ENCODE results near the gene PPP2R2D. TPM values are rescaled to one million over a fixed set of nuclear protein-coding genes. Genes with fewer than 3 reads are reported as not detected.

PPP2R2D gene
- total RNA-seq, 1 donor = 33.4 TPM

GRCh38 chr10:131891929-131892805 is 8.6 kb upstream of the PPP2R2D start:
- H3K4me1 ChIP-seq (ENCODE audit: insufficient read depth, low read length) = peaks cover 3% of the 10 kb centered on the region
- no peak overlapping the region for H3K4me3 ChIP-seq (ENCODE audit: low read length)
- no peaks in the 10 kb centered on the region for H3K27me3 ChIP-seq (ENCODE audit: insufficient read depth, low read length)
- no peaks in the 10 kb centered on the region for H3K9me3 ChIP-seq (ENCODE audit: low read depth, low read length)

DNA sequence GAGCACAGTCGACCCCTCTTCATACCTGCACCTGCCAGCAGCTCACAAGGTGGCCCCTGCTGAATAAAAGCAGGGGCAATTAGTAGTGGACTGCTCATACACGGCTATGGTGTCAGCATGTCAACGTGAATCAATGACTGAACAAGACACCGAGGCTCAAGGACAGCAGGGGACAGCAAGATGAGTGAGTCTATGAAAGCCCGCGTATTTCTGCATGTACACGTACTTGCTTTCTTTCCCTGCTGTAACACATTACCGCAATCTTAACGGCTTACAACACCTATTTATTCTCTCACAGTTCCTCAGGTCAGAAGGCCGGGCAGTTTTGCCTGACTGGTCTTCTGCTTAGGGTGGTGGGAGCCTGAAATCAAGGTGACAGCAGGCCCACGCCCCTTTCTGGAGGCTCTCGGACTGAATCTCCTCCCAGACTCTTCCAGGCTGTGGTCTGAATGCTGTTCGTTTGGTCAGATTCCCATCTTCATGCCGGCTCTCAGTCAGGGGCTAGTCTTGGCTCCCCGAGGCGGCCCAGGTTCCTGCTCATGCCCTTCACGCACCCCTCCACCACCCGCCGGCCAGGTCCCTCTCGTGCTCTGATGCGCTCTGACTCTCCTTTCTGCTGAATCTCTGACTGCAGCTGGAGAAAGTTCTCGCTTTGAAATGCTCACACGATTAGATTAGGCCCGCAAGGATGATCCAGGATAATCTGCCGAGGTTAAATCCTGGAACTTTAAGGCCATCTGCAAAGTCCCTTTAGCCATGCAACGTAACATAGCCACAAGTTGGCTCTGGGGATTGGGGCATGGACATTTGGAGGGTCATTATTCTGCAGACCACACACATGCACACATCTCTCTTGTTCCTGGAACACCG is 7.8 kb upstream of the PPP2R2D start:
- Histone ChIP-seq H3K9me3 (ENCODE audit: low read depth, low read length) (no peaks in the 10 kb centered on the region), H3K4me3 (ENCODE audit: low read length) (no peak overlapping the region), H3K27me3 (ENCODE audit: insufficient read depth, low read length) (no peaks in the 10 kb centered on the region), H3K4me1 (ENCODE audit: insufficient read depth, low read length) (peaks cover 10% of the 10 kb centered on the region)

- Histone ChIP-seq H3K9me3 (ENCODE audit: low read depth, low read length) (no peaks in the 10 kb centered on the region), H3K4me3 (ENCODE audit: low read length) (no peak overlapping the region), H3K4me1 (ENCODE audit: insufficient read depth, low read length) (peaks cover 16% of the 10 kb centered on the region), H3K27me3 (ENCODE audit: insufficient read depth, low read length) (no peaks in the 10 kb centered on the region)
Measured at GRCh38 chr10:131895116-131895515, 5.7 kb upstream of the PPP2R2D start.

DNA sequence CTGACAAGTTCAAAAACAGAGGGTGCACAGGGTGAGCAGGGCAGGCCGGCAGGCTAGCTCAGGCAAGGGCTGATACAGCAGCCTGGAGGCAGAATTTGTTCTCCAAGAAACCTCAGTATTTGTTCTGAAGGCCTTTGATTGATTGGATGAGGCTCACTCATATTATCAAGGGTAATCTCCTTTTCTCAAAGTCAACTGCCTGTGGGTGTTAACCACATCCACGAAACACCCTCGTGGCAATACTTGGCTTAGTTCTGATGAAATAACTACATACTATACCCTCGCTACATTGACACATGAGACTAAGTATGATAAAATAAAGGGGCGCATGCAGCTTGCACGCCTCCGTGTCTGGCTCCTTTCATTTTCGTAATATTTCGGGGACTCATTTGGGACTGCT is 4.4 kb upstream of the PPP2R2D start:
- peaks cover 18% of the 10 kb centered on the region for H3K4me1 ChIP-seq (ENCODE audit: insufficient read depth, low read length)
- no peaks in the 10 kb centered on the region for H3K9me3 ChIP-seq (ENCODE audit: low read depth, low read length)
- H3K27me3 ChIP-seq (ENCODE audit: insufficient read depth, low read length) = no peaks in the 10 kb centered on the region
- no peak overlapping the region for H3K4me3 ChIP-seq (ENCODE audit: low read length)

DNA sequence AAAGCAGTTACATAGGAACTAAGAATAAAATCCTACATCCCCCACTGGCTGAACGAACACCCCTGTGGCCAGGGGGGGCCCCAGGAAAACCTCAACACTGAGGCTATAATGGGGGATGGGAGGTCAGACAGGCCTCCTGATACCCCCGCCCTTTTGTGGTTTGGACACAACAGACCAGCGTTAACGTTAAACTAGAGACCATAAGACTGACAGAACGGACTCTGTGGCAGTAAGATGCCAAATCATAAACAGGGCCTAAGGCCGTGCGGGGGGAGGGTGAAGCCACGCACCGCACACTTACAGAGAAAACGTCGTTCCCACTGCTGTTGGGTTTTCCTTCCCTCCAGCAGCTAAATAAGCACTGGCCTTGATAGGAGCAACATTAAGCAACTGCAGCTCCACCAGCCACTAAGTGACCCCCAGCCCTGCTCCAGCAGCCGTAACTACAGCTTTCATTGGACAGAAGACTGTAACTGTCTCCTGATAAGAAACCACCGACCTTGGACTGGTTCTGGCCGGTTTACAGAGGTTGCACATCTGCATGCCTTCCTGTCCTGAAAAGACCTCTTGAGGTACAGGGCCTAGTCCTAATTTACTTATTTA is 3.4 kb upstream of the PPP2R2D start:
- Histone ChIP-seq H3K4me1 (ENCODE audit: insufficient read depth, low read length) (peaks cover 27% of the 10 kb centered on the region), H3K9me3 (ENCODE audit: low read depth, low read length) (no peaks in the 10 kb centered on the region), H3K4me3 (ENCODE audit: low read length) (no peak overlapping the region), H3K27me3 (ENCODE audit: insufficient read depth, low read length) (no peaks in the 10 kb centered on the region)

DNA sequence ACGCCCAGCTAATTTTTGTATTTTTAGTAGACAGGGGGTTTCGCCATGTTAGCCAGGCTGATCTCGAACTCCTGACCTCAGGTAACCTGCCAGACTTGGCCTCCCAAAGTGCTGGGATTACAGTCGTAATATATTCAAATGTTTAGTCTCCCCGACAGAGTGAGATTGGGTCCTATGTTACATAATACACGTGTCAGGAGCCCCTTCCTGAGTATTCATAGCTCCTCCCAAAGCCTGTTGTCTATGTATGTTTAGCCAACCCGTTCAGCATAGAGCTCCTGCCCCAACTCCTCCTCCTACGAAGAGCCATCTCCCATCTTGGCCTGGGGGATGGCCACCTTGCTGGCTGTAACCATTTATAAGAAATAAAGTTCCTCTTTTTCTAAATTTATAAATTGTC is 2.7 kb upstream of the PPP2R2D start:
- H3K27me3 ChIP-seq (ENCODE audit: insufficient read depth, low read length) = no peaks in the 10 kb centered on the region

GRCh38 chr10:131898713-131899112 is 2.1 kb upstream of the PPP2R2D start:
- Histone ChIP-seq H3K4me1 (ENCODE audit: insufficient read depth, low read length) (peaks cover 40% of the 10 kb centered on the region), H3K9me3 (ENCODE audit: low read depth, low read length) (no peaks in the 10 kb centered on the region), H3K4me3 (ENCODE audit: low read length) (no peak overlapping the region), H3K27me3 (ENCODE audit: insufficient read depth, low read length) (no peaks in the 10 kb centered on the region)

More for the DNA sequence above, 2.7 kb upstream of the PPP2R2D start:
- peaks cover 33% of the 10 kb centered on the region for H3K4me1 ChIP-seq (ENCODE audit: insufficient read depth, low read length)
- no peaks in the 10 kb centered on the region for H3K9me3 ChIP-seq (ENCODE audit: low read depth, low read length)
- no peak overlapping the region for H3K4me3 ChIP-seq (ENCODE audit: low read length)

DNA sequence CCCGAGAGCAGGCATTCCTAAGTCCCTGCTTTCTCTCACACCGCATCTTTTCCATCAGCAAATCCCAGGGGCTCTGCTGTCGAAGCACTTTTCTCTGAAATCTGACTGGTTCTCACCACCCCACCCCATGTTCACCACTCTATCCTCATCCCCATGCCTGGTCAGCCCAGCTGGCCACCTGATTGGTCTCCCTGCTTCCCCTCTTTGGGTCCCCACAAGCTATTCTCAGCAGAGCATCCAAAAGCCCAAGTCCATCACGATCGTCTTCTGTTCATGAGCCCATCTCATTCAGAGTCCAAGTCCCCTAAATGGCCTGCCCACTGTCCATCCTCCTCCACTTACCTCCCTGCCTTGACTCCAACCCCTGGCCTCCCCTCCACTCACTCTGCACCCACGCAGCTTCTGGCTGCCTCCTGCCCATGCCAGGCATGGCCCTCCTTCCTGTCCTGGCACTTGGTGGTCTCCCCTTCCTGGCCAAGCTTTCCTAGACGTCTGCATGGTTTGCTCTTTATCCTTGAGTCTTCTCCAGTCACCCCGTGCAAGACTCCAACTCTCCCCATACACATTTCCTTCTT is 1.6 kb upstream of the PPP2R2D start:
- H3K9me3 ChIP-seq (ENCODE audit: low read depth, low read length) = no peaks in the 10 kb centered on the region
- peaks cover 45% of the 10 kb centered on the region for H3K4me1 ChIP-seq (ENCODE audit: insufficient read depth, low read length)
- H3K27me3 ChIP-seq (ENCODE audit: insufficient read depth, low read length) = no peaks in the 10 kb centered on the region
- H3K4me3 ChIP-seq (ENCODE audit: low read length) = no peak overlapping the region

- peaks cover 51% of the 10 kb centered on the region for H3K4me1 ChIP-seq (ENCODE audit: insufficient read depth, low read length)
- H3K27me3 ChIP-seq (ENCODE audit: insufficient read depth, low read length) = no peaks in the 10 kb centered on the region
- H3K4me3 ChIP-seq (ENCODE audit: low read length) = peak overlapping the region; percentile 65
- no peaks in the 10 kb centered on the region for H3K9me3 ChIP-seq (ENCODE audit: low read depth, low read length)
Measured at GRCh38 chr10:131899695-131900349, 986 bp upstream of the PPP2R2D start.

- no peaks in the 10 kb centered on the region for H3K9me3 ChIP-seq (ENCODE audit: low read depth, low read length)
- peaks cover 63% of the 10 kb centered on the region for H3K4me1 ChIP-seq (ENCODE audit: insufficient read depth, low read length)
- no peaks in the 10 kb centered on the region for H3K27me3 ChIP-seq (ENCODE audit: insufficient read depth, low read length)
- H3K4me3 ChIP-seq (ENCODE audit: low read length) = peak overlapping the region; percentile 65
Measured at GRCh38 chr10:131901181-131901829, 497 bp downstream of the PPP2R2D start.

DNA sequence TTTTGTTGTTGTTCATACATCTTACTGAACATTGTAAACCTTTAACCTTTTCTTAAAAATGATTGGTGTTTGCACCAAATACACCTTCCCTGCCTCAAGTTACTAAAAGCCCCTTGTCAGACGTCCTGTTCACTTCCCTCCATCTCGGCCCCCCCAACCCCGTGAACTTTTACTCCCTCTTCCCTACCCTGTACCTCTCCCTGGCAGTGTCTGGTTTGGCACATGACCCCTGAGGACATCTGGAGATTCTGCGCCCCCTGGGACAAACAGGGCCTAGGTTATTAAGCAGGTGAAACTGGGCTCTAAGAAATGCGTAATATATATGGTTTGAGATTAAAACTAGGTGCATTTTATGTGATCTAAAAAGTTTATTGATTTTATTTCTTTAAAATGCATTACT is 1.4 kb downstream of the PPP2R2D start:
- no peaks in the 10 kb centered on the region for H3K9me3 ChIP-seq (ENCODE audit: low read depth, low read length)
- H3K4me1 ChIP-seq (ENCODE audit: insufficient read depth, low read length) = peaks cover 63% of the 10 kb centered on the region
- H3K27me3 ChIP-seq (ENCODE audit: insufficient read depth, low read length) = no peaks in the 10 kb centered on the region
- peak overlapping the region; percentile 65 for H3K4me3 ChIP-seq (ENCODE audit: low read length)

DNA sequence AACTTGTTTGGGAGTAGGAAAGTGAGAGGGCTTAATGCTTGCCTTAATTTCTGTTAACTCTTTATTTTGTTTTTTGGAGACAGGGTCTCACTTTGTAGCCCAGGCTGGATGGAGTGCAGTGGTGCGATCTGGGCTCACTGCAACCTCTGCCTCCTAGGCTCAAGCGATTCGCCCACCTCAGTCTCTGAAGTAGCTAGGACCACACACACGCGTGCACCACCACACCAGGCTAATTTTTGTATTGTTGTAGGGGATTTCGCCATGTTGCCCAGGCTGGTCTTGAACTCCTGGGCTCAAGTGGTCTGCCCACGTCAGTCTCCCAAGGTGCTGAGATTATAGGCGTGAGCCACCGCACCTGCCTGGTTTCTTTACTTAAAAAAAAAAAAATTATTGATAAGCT is 1.9 kb downstream of the PPP2R2D start:
- no peak overlapping the region for H3K4me3 ChIP-seq (ENCODE audit: low read length)
- no peaks in the 10 kb centered on the region for H3K27me3 ChIP-seq (ENCODE audit: insufficient read depth, low read length)
- peaks cover 61% of the 10 kb centered on the region for H3K4me1 ChIP-seq (ENCODE audit: insufficient read depth, low read length)
- no peaks in the 10 kb centered on the region for H3K9me3 ChIP-seq (ENCODE audit: low read depth, low read length)

GRCh38 chr10:131905267-131905571 is 4.4 kb downstream of the PPP2R2D start:
- no peaks in the 10 kb centered on the region for H3K9me3 ChIP-seq (ENCODE audit: low read depth, low read length)
- H3K27me3 ChIP-seq (ENCODE audit: insufficient read depth, low read length) = no peaks in the 10 kb centered on the region
- peaks cover 70% of the 10 kb centered on the region for H3K4me1 ChIP-seq (ENCODE audit: insufficient read depth, low read length)
- H3K4me3 ChIP-seq (ENCODE audit: low read length) = no peak overlapping the region

- H3K4me1 ChIP-seq (ENCODE audit: insufficient read depth, low read length) = peaks cover 69% of the 10 kb centered on the region
- H3K27me3 ChIP-seq (ENCODE audit: insufficient read depth, low read length) = no peaks in the 10 kb centered on the region
- no peak overlapping the region for H3K4me3 ChIP-seq (ENCODE audit: low read length)
- no peaks in the 10 kb centered on the region for H3K9me3 ChIP-seq (ENCODE audit: low read depth, low read length)
Measured at GRCh38 chr10:131905603-131906268, 4.9 kb downstream of the PPP2R2D start.
